Articular chondrocyte of knee joint (primary cell): Measurements from ENCODE around the gene MUC21. TPM values are rescaled to one million over a fixed set of nuclear protein-coding genes. Genes with fewer than 3 reads are reported as not detected.

Experiments used
- total RNA-seq: library from RNA; depleted of rRNA; stranded (reverse); fragments of >200 nt; gene quantifications from 2 replicates; pipeline ENCODE4 v1.2.3, GENCODE V29; 2012

The MUC21 gene
- not detected in 2 replicates for total RNA-seq

DNA sequence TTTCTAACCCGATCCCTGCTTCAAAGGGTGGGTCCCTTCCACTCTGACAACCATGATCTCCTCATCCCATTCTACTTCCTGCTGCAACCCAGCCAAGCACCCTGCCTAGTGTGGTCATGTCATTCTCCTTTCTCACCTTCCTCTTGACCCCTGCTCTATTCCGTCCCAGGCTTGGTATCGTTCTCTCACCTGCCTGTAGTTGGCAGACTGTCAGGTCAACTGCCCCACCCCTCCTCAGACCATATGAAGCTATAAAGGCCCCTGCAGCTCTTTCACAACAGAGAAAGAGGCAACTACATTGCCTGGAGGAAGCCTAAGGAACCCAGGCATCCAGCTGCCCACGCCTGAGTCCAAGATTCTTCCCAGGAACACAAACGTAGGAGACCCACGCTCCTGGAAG, at the start of gene MUC21:
Gene MUC21 (plus strand): TSS at position 280 of the 400 bp plus-strand sequence. CDS start 241 bp downstream, outside the sequence.

GRCh38 chr6:30940361-30940986, 43.0 kb upstream of the MUC21 start, which contains the start of gene MUCL3:
Gene MUCL3, plus strand, starts transcription at chr6:30940973. Its CDS starts 27 bp downstream, at chr6:30941000.

DNA sequence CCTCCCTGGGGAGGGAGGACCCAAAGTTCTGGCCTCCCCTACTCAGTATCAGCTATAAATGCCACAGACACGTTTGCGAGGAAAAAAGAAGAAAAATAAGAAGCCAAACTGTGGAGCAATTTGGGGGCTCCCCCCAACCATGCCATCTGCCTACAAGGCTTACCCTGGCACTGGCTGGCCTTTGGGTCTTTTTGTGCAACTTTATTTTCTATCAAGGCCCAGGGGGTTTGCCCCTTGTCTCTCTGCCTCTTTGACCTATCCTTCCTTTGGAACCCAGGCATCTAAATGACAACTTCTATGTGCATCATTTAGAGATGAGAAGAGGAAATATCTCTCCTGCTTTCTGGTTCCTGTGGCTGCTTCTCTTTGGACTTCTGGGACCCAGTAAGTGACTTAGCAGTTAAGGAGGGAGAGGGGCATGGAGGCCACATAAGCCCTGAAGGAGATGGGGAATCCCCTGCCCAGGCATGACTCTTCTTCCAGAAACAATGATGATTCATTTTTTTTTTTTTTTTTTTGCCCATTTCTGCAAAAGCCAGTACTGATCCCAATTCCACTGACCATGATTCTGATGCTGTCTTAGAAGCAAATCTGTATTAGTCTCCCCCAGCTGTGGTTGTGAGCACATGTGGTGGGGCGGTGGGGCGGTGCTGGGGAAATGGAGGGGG, 27.0 kb downstream of the MUC21 start, which contains the start of gene MUC22:
Gene MUC22 (plus strand): TSS at position 82 of the 668 bp plus-strand sequence. CDS start 233 bp downstream, at position 315.

Other genes starting within 250 kb of the MUC21 start
- gene FLOT1, start 241.0 kb upstream of the MUC21 start, total RNA-seq: 90.3 and 99.3 TPM in 2 replicates
- gene IER3, start 239.2 kb upstream of the MUC21 start, total RNA-seq: 17.0 and 54.6 TPM in 2 replicates
- 16.7 and 22.2 TPM in 2 replicates for gene DDR1, start 99.2 kb upstream of the MUC21 start, total RNA-seq
- 12.3 and 16.5 TPM in 2 replicates for gene GTF2H4, start 75.5 kb upstream of the MUC21 start, total RNA-seq
- gene VARS2, start 69.5 kb upstream of the MUC21 start, total RNA-seq: 10.8 and 14.5 TPM in 2 replicates
- gene SFTA2, start 51.5 kb upstream of the MUC21 start, total RNA-seq: not detected in 2 replicates
- not detected in 2 replicates for gene MUCL3, start 42.7 kb upstream of the MUC21 start, total RNA-seq
- not detected in 2 replicates for gene MUC22, start 26.8 kb downstream of the MUC21 start, total RNA-seq
- not detected in 2 replicates for gene C6orf15, start 128.9 kb downstream of the MUC21 start, total RNA-seq
- 3.0 and 3.1 TPM in 2 replicates for gene PSORS1C1, start 131.1 kb downstream of the MUC21 start, total RNA-seq
- not detected in 2 replicates for gene CDSN, start 136.7 kb downstream of the MUC21 start, total RNA-seq
- gene PSORS1C2, start 155.3 kb downstream of the MUC21 start, total RNA-seq: not detected in 2 replicates
- 12.7 and 14.5 TPM in 2 replicates for gene CCHCR1, start 174.1 kb downstream of the MUC21 start, total RNA-seq
- gene TCF19, start 174.9 kb downstream of the MUC21 start, total RNA-seq: 8.5 and 10.8 TPM in 2 replicates
- gene POU5F1, start 187.0 kb downstream of the MUC21 start, total RNA-seq: 0.65 and 0.97 TPM in 2 replicates